SK-N-SH treated with all-trans-retinoic acid at 6 μM for 48 hours (cell line): ENCODE results near the gene TBCA.

ENCODE experiments used
- ATAC-seq: fragments of 200-7000 bp; cut with Tn5 transposase; 3 replicates; pipeline ENCODE4 v1.9.1; 2020; ENCODE audit warnings: mild to moderate bottlenecking, moderate library complexity
- ARNTL ChIP-seq: fragments of 450-650 bp; formaldehyde crosslinking; IDR thresholded peaks from 2 replicates; pipeline ENCODE4 v1.5.0; 2020; ENCODE audit warnings: low read depth, mild to moderate bottlenecking, moderate library complexity, borderline replicate concordance
- CSDC2 ChIP-seq: fragments of 250-450 bp; sonication (Bioruptor Pico); IDR thresholded peaks from 2 replicates; pipeline ENCODE4 v1.5.0; 2020; ENCODE audit warnings: mild to moderate bottlenecking, moderate library complexity
- CSRNP3 ChIP-seq: fragments of 250-450 bp; sonication (Bioruptor Pico); IDR thresholded peaks from 2 replicates; pipeline ENCODE4 v1.5.1; 2021; ENCODE audit warnings: mild to moderate bottlenecking, moderate library complexity
- ESRRG ChIP-seq: fragments of 250-450 bp; sonication (Bioruptor Pico); IDR thresholded peaks from 2 replicates; pipeline ENCODE4 v1.6.1; 2021; ENCODE audit warnings: mild to moderate bottlenecking
- ISL1 ChIP-seq: fragments of 250-450 bp; sonication (Bioruptor Pico); IDR thresholded peaks from 2 replicates; pipeline ENCODE4 v2.1.2; 2022; ENCODE audit warnings: mild to moderate bottlenecking, moderate library complexity
- OSR1 ChIP-seq: fragments of 250-450 bp; sonication (Bioruptor Pico); IDR thresholded peaks from 2 replicates; pipeline ENCODE4 v1.8.0; 2022; ENCODE audit warnings: moderate library complexity, mild to moderate bottlenecking, inconsistent platforms
- PPARA ChIP-seq: fragments of 250-450 bp; sonication (Bioruptor Pico); IDR thresholded peaks from 2 replicates; pipeline ENCODE4 v1.5.0; 2020; ENCODE audit warnings: mild to moderate bottlenecking, borderline replicate concordance
- RARB ChIP-seq: fragments of 250-450 bp; sonication (Bioruptor Pico); IDR thresholded peaks from 2 replicates; pipeline ENCODE4 v1.8.0; 2021; ENCODE audit warnings: mild to moderate bottlenecking, moderate library complexity
- SNAI2 ChIP-seq: fragments of 250-450 bp; sonication (Bioruptor Pico); IDR thresholded peaks from 2 replicates; pipeline ENCODE4 v1.5.0; 2020; ENCODE audit warnings: mild to moderate bottlenecking, moderate library complexity
- TCF4 ChIP-seq: fragments of 250-450 bp; sonication (Bioruptor Pico); IDR thresholded peaks from 2 replicates; pipeline ENCODE4 v1.8.0; 2021; ENCODE audit warnings: mild to moderate bottlenecking, moderate library complexity, borderline replicate concordance
- TOX ChIP-seq: fragments of 250-450 bp; sonication (Bioruptor Pico); IDR thresholded peaks from 2 replicates; pipeline ENCODE4 v1.8.0; 2021; ENCODE audit warnings: mild to moderate bottlenecking, moderate library complexity, borderline replicate concordance
- ZC3H10 ChIP-seq: fragments of 250-450 bp; sonication (Bioruptor Pico); IDR thresholded peaks from 2 replicates; pipeline ENCODE4 v1.5.1; 2021; ENCODE audit warnings: mild to moderate bottlenecking, moderate library complexity
- ZFP3 ChIP-seq: fragments of 250-450 bp; sonication (Bioruptor Pico); IDR thresholded peaks from 2 replicates; pipeline ENCODE4 v1.5.0; 2020; ENCODE audit warnings: mild to moderate bottlenecking, moderate library complexity
- ZFP30 ChIP-seq: fragments of 450-650 bp; formaldehyde crosslinking; IDR thresholded peaks from 2 replicates; pipeline ENCODE4 v1.5.0; 2022; ENCODE audit warnings: mild to moderate bottlenecking, moderate library complexity
- ZNF565 ChIP-seq: fragments of 450-650 bp; formaldehyde crosslinking; conservative IDR thresholded peaks from 2 replicates; pipeline ENCODE4 v1.5.0; 2020; ENCODE audit warnings: low read depth, mild to moderate bottlenecking, moderate library complexity
- ZNF70 ChIP-seq: fragments of 450-650 bp; formaldehyde crosslinking; IDR thresholded peaks from 2 replicates; pipeline ENCODE4 v1.5.0; 2020; ENCODE audit warnings: mild to moderate bottlenecking, moderate library complexity
- ZNF8 ChIP-seq: fragments of 450-650 bp; formaldehyde crosslinking; IDR thresholded peaks from 2 replicates; pipeline ENCODE4 v1.5.0; 2020; ENCODE audit warnings: mild to moderate bottlenecking, moderate library complexity
- TF ChIP-seq, protein P1 (sequence below): fragments of 250-450 bp; sonication (Bioruptor Pico); IDR thresholded peaks from 2 replicates; pipeline ENCODE4 v1.8.0; 2021; ENCODE audit warnings: low read depth, mild to moderate bottlenecking, moderate library complexity, borderline replicate concordance
- TF ChIP-seq, protein P2 (sequence below): fragments of 250-450 bp; sonication (Bioruptor Pico); IDR thresholded peaks from 2 replicates; pipeline ENCODE4 v1.5.0; 2020; ENCODE audit warnings: mild to moderate bottlenecking, moderate library complexity
- TF ChIP-seq, protein P3 (sequence below): fragments of 250-450 bp; sonication (Bioruptor Pico); IDR thresholded peaks from 2 replicates; pipeline ENCODE4 v1.5.1; 2020; ENCODE audit warnings: low read depth, mild to moderate bottlenecking, moderate library complexity

The TBCA gene, protein sequence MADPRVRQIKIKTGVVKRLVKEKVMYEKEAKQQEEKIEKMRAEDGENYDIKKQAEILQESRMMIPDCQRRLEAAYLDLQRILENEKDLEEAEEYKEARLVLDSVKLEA

DNA sequence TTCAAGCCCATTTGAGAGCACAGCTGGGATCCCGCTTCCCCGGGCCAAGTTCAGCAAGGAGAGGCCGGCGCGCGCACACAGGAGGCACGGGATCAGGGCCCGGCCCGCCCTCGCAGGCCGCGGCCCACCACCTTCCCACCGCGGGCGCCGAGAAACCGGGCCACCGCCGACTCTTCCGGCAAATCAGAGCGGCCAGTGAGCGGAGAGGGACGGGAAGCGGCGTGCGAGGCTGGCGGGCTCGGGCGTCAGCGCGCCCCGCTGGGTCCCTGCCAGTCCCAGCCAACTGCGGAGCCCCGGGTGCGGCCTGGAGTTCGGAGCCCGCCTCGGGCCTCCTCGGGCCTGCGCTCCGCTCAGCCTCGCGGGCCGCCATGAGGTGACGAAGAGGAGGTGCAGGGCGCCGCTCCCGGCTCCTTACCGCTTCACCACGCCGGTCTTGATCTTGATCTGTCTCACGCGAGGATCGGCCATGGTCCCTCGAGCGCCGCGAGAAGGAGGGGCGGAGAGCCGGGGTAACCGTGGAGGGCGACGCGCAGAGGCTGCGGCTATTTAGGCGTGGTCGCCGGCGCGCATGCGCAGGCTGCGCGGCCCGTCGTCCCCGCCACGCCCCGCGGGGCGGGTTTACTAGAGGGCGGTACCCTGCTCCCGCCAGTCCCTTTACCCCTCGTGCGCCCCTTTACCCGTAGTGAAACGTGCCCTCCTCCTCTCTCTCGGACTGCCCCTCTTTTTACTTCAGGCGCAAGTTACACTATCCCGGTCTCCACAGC, at the start of gene TBCA:
TBCA (minus strand) TSS at position 550 of the 764 bp plus-strand sequence; CDS start at position 468, 82 bp downstream.
- ATAC-seq: peak; percentile 95
- TF ChIP-seq ZFP3 (CRISPR knock-in tag): 0 out of 2 replicates have a peak, but pooled peaks have one; percentile 23
- TF ChIP-seq, protein P1, sequence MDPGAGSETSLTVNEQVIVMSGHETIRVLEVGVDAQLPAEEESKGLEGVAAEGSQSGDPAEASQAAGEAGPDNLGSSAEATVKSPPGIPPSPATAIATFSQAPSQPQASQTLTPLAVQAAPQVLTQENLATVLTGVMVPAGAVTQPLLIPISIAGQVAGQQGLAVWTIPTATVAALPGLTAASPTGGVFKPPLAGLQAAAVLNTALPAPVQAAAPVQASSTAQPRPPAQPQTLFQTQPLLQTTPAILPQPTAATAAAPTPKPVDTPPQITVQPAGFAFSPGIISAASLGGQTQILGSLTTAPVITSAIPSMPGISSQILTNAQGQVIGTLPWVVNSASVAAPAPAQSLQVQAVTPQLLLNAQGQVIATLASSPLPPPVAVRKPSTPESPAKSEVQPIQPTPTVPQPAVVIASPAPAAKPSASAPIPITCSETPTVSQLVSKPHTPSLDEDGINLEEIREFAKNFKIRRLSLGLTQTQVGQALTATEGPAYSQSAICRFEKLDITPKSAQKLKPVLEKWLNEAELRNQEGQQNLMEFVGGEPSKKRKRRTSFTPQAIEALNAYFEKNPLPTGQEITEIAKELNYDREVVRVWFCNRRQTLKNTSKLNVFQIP (CRISPR knock-in tag): no peak
- TF ChIP-seq, protein P2, sequence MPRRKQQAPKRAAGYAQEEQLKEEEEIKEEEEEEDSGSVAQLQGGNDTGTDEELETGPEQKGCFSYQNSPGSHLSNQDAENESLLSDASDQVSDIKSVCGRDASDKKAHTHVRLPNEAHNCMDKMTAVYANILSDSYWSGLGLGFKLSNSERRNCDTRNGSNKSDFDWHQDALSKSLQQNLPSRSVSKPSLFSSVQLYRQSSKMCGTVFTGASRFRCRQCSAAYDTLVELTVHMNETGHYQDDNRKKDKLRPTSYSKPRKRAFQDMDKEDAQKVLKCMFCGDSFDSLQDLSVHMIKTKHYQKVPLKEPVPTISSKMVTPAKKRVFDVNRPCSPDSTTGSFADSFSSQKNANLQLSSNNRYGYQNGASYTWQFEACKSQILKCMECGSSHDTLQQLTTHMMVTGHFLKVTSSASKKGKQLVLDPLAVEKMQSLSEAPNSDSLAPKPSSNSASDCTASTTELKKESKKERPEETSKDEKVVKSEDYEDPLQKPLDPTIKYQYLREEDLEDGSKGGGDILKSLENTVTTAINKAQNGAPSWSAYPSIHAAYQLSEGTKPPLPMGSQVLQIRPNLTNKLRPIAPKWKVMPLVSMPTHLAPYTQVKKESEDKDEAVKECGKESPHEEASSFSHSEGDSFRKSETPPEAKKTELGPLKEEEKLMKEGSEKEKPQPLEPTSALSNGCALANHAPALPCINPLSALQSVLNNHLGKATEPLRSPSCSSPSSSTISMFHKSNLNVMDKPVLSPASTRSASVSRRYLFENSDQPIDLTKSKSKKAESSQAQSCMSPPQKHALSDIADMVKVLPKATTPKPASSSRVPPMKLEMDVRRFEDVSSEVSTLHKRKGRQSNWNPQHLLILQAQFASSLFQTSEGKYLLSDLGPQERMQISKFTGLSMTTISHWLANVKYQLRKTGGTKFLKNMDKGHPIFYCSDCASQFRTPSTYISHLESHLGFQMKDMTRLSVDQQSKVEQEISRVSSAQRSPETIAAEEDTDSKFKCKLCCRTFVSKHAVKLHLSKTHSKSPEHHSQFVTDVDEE: 0 out of 2 replicates have a peak, but pooled peaks have one; percentile 52
- no peak for TF ChIP-seq SNAI2 (CRISPR knock-in tag)

GRCh38 chr5:77824981-77825380, 48.8 kb upstream of the TBCA start:
- no peak for ATAC-seq

More at GRCh38 chr5:77824981-77825380, 48.8 kb upstream of the TBCA start:
- TF ChIP-seq RARB (CRISPR knock-in tag) (no peak), ZNF70 (CRISPR knock-in tag) (no peak), ZFP3 (CRISPR knock-in tag) (no peak), OSR1 (CRISPR knock-in tag) (no peak), ESRRG (CRISPR knock-in tag) (no peak), ZNF565 (CRISPR knock-in tag) (no peak), SNAI2 (CRISPR knock-in tag) (no peak), ARNTL (CRISPR knock-in tag) (no peak), ZFP30 (no peak), CSDC2 (CRISPR knock-in tag) (no peak), ZC3H10 (CRISPR knock-in tag) (no peak), CSRNP3 (CRISPR knock-in tag) (no peak), TCF4 (CRISPR knock-in tag) (no peak), PPARA (CRISPR knock-in tag) (no peak), ZNF8 (CRISPR knock-in tag) (no peak), ISL1 (CRISPR knock-in tag) (no peak), TOX (CRISPR knock-in tag) (no peak)
- TF ChIP-seq, protein P2: no peak
- TF ChIP-seq, protein P3, sequence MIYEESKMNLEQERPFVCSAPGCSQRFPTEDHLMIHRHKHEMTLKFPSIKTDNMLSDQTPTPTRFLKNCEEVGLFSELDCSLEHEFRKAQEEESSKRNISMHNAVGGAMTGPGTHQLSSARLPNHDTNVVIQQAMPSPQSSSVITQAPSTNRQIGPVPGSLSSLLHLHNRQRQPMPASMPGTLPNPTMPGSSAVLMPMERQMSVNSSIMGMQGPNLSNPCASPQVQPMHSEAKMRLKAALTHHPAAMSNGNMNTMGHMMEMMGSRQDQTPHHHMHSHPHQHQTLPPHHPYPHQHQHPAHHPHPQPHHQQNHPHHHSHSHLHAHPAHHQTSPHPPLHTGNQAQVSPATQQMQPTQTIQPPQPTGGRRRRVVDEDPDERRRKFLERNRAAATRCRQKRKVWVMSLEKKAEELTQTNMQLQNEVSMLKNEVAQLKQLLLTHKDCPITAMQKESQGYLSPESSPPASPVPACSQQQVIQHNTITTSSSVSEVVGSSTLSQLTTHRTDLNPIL: no peak
- TF ChIP-seq, protein P1 (CRISPR knock-in tag): no peak
- TF ChIP-seq, all 23 proteins: peak for 0
